ENCODE measurements around the gene ZNF778. TPM values are rescaled to one million over a fixed set of nuclear protein-coding genes. Genes with fewer than 3 reads are reported as not detected.

The ZNF778 gene
- total RNA-seq, 1 donor from 2014 or later, result 5.8 TPM

DNA sequence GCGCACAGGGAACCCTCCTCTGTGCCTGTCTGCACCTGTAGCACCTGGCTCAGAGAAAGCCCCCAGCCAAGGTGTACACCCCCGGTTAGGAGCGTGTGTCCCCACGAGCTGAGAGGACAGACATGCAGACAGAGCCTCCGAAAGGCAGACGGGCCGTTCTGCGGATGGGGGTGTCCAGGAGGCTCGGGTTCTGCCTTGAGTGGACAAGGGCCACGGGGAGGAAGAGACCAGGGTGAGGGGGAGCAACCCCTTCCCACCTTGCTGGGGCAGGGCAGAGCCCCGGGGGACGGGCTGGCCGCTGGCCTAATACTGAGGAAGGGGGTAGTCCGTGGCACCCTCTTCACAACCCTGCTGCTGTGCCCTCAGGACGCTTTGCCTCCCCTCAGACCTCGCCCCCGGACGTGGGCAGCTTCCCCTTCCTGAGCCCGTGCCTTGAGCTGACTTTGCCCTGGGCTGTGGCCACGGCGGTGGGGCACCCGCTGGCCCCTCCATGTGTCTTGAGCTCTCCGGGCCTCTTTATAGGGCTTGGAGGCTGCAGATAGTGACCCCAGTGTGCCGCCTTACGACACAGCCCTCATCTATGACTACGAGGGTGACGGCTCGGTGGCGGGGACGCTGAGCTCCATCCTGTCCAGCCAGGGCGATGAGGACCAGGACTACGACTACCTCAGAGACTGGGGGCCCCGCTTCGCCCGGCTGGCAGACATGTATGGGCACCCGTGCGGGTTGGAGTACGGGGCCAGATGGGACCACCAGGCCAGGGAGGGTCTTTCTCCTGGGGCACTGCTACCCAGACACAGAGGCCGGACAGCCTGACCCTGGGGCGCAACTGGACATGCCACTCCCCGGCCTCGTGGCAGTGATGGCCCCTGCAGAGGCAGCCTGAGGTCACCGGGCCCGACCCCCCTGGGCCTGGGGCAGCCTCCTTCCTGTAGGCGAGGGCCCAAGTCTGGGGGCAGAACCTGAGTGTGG, 22.9 kb upstream of the ZNF778 start:
- TF ChIP-seq CTCF (IDR thresholded peaks at IDR 0.05), result no peak
- H3K27ac Mint-ChIP-seq (ENCODE audit: unreplicated experiment), result no peak overlapping the region
- no peaks in the 10 kb centered on the region for H3K9me3 Mint-ChIP-seq (ENCODE audit: low read depth)
- no peaks in the 10 kb centered on the region for H3K36me3 Mint-ChIP-seq (ENCODE audit: low read depth)
- peak; percentile 92 for DNase-seq (ENCODE audit: low spot score)
- peaks cover 2% of the 10 kb centered on the region for H3K27me3 Mint-ChIP-seq (ENCODE audit: low read depth)
- H3K4me3 Mint-ChIP-seq (ENCODE audit: unreplicated experiment), result no peak overlapping the region
- H3K4me1 Mint-ChIP-seq (ENCODE audit: low read depth), result no peaks in the 10 kb centered on the region

GRCh38 chr16:89195521-89196171, 21.9 kb upstream of the ZNF778 start:
- TF ChIP-seq CTCF (IDR thresholded peaks at IDR 0.05), result no peak
- Mint-ChIP-seq H3K36me3 (ENCODE audit: low read depth) (no peaks in the 10 kb centered on the region), H3K27me3 (ENCODE audit: low read depth) (peaks cover 12% of the 10 kb centered on the region), H3K4me1 (ENCODE audit: low read depth) (peaks cover 2% of the 10 kb centered on the region), H3K27ac (ENCODE audit: unreplicated experiment) (no peak overlapping the region), H3K4me3 (ENCODE audit: unreplicated experiment) (no peak overlapping the region), H3K9me3 (ENCODE audit: low read depth) (no peaks in the 10 kb centered on the region)
- DNase-seq (ENCODE audit: low spot score), result peak; percentile 84

DNA sequence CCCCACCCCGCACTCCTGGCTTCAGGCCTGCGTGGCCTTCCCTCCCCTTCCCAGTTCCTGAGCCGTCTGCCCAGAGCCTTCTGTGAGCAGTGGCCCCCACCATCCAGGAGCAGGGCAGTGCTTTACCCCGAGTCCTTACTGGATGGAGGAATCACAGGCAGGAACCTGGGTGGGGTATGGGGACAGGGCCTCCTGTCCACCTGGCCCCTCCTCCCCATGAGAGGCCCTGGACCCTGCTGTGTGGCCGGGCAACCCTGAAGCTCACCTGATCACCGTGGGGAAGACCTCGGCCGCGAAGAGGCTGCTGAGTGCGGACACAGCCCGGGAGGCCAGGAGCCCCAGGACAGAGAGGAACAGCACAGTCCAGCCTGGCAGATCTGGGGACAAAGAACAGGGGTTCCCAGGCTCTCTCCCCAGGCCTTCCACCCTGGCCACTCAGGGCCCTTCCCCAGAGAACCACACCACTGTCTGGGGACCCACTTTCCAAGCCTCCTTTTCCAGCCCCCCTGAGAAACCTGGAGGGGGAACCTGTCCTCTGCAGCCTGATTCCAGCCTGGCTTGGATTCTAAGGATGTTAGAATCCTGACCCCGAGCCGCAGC, 20.4 kb upstream of the ZNF778 start:
- H3K4me1 Mint-ChIP-seq (ENCODE audit: low read depth), result peaks cover 5% of the 10 kb centered on the region
- no peak overlapping the region for H3K4me3 Mint-ChIP-seq (ENCODE audit: unreplicated experiment)
- no peak overlapping the region for H3K27ac Mint-ChIP-seq (ENCODE audit: unreplicated experiment)
- TF ChIP-seq CTCF (IDR thresholded peaks at IDR 0.05), result no peak
- DNase-seq (ENCODE audit: low spot score), result no peak
- no peaks in the 10 kb centered on the region for H3K9me3 Mint-ChIP-seq (ENCODE audit: low read depth)
- H3K36me3 Mint-ChIP-seq (ENCODE audit: low read depth), result no peaks in the 10 kb centered on the region
- H3K27me3 Mint-ChIP-seq (ENCODE audit: low read depth), result peaks cover 14% of the 10 kb centered on the region

DNA sequence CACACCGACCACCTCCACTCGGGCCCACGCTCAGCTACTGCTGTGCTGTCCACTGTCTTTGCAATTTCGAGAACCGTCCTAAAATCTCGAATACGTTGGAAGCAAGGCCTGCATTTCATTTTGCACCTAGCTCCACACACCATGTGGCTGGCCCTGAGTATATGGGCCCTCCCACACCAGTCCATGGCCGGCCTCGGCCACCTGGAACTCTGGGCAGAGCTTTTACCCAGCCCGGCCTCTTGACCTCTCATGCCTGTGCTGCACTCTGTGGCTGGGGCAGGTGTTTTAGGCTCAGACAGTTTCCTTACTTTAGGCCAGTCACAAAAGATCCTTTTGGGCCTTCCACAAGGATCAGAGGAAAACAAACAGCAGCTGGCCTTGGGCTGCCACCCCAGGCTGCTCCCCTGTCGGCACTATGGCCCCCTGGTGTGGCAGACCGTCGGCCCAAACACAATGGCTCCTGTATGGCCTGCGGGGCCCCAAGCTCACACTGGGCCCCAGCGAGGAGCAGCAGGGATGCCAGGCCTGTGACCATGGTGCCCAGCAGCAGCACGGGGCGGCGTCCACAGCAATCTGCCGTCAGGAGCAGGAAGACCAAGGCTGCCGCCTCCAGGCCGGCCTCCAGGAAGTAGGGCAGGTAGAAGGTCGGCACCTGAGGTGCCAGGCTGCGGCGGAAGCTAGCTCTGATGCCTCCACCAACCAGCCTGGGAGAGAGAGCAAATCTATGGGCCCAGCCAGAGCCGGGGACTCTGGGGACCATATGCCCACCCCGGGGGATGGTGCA, 19.7 kb upstream of the ZNF778 start:
- no peak for TF ChIP-seq CTCF (IDR thresholded peaks at IDR 0.05)
- no peak overlapping the region for H3K27ac Mint-ChIP-seq (ENCODE audit: unreplicated experiment)
- peak; percentile 88 for DNase-seq (ENCODE audit: low spot score)

More for the DNA sequence above, 19.7 kb upstream of the ZNF778 start:
- Mint-ChIP-seq H3K4me1 (ENCODE audit: low read depth) (peaks cover 7% of the 10 kb centered on the region), H3K4me3 (ENCODE audit: unreplicated experiment) (no peak overlapping the region), H3K36me3 (ENCODE audit: low read depth) (no peaks in the 10 kb centered on the region), H3K27me3 (ENCODE audit: low read depth) (peaks cover 18% of the 10 kb centered on the region), H3K9me3 (ENCODE audit: low read depth) (peaks cover 2% of the 10 kb centered on the region)

Data from chondrocyte (in vitro differentiated cells).